Measurements from ENCODE around the gene PLA2G2C.

Gene PLA2G2C

DNA sequence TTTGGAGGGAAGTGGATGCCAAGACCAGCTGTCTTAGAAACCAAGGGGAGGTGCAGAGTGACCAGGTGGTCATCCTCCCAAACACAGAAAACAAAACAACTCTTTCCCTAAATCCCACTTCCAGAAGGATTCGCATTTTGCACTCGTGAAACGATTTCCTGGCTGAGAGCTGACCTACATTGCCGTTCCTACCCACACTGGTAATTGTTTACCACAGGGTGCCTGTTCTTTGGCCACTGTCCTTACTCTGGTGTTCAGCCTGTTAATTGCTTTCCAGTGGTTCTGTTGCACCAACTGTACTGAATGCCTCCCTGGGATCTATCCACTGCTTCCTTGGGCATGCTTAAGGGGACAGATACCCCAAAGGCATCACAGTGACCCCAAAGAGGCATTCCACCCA lies 23.2 kb upstream of the PLA2G2C start:
- DNase-seq (ENCODE audit: low read depth in 2 of 2, low spot score in 1 of 2), result no peak

GRCh38 chr1:20207546-20207945 lies 21.2 kb upstream of the PLA2G2C start:
- no peak for DNase-seq (ENCODE audit: low read depth in 2 of 2, low spot score in 1 of 2)

- DNase-seq (ENCODE audit: low read depth in 2 of 2, low spot score in 1 of 2), result no peak
Observed at GRCh38 chr1:20202166-20202565, 15.8 kb upstream of the PLA2G2C start.

DNA sequence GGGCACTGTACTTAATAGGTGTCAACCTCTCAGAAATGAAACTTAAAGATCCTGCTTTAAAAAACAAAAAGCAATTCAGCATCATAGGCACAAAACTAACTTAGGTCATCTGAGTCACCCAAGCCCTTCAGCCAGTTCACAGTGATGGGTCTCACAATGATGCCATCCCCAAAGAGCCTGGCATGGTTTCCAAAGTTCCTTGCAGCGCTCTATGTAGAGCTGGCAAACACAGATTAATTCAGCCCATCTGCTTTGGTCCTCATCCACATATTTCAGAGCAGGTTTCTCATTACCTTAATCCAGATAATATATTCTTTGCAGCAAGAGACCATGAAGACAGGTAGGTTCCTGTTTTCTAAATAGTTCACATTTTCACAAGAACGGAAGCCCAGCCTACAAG lies 14.6 kb upstream of the PLA2G2C start:
- no peak for DNase-seq (ENCODE audit: low read depth in 2 of 2, low spot score in 1 of 2)

DNA sequence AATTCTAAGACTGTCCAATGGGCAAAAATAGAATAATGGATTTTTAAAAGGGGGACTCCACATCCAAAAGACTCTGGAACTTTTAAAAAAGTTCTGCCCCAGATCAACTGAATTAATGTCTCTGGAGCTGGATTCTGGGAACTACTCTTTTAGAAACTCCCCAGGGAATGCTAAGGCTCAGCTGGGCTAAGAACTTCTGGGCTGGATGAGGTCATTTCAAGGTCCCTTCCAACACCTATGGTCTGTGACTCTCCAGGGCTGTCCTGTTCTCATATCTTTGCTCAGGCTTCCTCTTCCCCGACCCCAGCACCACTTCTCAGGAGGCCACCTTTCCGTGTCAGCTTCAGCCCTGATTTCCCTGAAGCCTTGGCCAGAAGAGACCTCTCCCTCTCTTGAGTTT lies 13.5 kb upstream of the PLA2G2C start:
- DNase-seq (ENCODE audit: low read depth in 2 of 2, low spot score in 1 of 2), result no peak

DNA sequence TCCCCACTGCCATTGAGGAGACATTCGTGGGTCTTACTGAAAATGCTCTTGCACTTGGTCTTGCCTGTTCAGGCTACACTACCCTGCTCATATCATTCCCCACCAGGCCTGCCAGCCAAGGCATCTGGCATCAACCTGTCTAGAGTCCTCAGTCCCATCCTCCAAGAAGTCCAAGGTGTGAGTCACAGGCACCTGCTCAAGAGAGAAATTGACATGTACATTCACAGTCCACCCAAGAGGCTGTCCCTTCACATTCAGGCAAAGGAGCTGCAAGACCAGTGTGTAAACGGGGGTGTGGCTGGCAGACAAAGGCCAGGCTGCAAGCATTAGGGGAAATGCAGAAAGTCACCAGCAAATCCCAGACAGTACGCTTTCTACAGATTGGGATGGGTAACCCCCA lies 13.1 kb upstream of the PLA2G2C start:
- no peak for DNase-seq (ENCODE audit: low read depth in 2 of 2, low spot score in 1 of 2)

DNA sequence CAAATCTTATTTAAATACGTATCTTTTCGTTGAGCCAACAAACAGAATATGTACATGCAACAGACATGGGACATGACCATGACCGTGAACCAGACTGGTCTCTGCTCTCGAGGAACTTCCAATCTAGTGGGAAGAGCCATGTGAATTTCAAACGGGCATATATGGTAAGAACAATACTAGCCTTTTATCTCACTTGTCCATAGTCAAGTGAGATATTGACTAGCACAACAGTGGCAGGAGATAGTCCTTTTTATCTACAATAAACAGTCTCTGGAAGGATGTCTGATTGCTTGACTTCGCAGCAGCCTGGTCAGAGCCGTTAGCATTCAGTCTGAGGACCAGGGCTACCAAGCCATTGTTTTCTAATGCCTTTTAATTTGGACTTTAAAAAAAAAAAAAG lies 12.6 kb upstream of the PLA2G2C start:
- no peak for DNase-seq (ENCODE audit: low read depth in 2 of 2, low spot score in 1 of 2)

GRCh38 chr1:20198296-20198695 lies 12.0 kb upstream of the PLA2G2C start:
- no peak for DNase-seq (ENCODE audit: low read depth in 2 of 2, low spot score in 1 of 2)

GRCh38 chr1:20197329-20197791 lies 11.0 kb upstream of the PLA2G2C start:
- no peak for DNase-seq (ENCODE audit: low read depth in 2 of 2, low spot score in 1 of 2)

DNA sequence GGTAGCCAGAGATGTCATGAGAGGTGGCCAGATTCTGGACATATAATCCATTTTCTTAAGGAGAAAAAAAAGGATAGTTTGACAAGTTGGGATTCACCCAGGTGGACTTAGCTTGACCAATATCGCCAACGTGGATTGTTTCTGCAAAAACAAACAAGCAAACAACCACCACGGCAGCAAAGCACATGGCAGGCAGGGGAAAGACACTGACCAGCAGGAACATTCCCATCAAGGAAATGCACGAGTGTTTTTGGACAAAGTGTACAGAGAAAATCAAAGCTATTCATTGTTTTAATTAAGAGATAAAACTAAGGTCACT lies 9.1 kb upstream of the PLA2G2C start:
- DNase-seq (ENCODE audit: low read depth in 2 of 2, low spot score in 1 of 2), result no peak

DNA sequence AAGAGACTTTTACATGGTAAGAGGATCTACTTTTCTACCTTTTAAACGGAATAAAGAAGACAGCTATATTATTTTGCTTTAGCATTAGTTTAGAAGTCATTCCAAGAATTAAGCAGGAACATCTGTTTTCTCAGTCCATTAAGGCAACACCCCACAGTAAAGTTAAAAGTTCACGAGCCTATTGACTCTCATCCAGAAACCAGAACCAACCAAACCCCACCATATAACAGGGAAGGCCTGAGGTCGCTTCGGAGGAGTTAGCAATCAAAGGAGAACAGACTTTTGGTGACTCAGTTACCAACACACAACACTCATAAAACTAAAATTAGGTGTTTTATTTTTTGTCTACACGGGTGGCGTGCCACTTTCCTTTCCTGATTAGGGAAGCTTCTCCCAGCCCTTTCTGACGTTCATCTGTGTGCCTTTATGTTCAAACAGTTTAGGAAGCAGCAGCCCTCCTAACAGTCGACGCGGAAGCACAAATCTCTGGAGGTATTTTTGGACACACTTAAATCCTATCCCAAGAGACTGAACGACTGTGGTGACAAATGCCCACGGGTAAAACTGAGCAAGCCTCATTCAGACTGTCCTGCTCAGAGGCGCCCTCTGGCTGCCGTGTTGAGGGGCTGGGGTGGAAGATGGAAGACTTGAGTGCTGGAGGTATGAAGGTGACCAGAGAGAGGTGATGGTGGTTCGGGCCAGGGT lies 8.6 kb upstream of the PLA2G2C start:
- peak; percentile 20 to 55 for DNase-seq (ENCODE audit: low read depth in 2 of 2, low spot score in 1 of 2)

DNA sequence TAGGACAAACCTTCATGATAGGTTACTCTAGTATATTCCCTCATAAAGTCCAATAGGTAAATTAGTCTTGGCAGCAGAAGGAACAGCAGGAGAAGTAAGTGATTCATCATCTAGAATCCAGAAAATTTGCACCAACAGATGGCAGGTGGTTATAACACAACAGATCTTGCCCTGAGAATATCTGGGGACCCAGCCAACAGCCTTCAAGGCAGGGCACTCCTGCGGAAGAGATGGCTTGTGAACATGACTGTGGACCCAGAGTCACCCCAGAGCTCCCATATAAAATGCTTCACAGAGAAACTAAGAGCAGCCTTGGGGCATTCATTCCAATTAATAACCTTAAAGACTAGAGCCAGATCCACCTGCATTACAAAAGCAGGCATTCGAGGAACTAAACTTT lies 7.9 kb upstream of the PLA2G2C start:
- no peak for DNase-seq (ENCODE audit: low read depth in 2 of 2, low spot score in 1 of 2)

DNA sequence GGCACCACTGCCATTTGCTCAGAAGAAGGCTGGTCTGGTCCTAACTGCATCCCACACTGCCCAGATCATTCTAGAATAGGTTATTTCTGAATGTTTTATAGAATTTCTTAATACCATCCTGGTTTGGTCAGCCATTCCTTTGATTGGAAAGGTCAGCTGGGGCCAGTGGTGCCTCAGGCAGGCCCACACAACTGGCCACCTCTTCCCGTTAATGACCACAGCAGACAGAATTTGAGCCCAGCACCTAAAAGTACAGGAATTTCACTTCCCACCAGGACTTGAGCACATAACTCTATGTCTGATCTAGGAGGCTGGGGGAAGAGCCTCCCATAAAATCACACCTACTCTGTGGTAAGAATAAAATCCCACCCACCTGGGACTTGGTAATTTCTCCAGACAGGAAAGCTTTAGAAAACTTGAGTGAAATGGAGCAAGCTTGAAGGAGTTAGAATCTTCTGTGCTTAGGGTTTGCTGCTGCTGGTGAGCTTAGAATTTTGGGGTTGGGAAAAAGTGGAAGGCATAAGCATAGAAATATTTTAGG lies 6.6 kb upstream of the PLA2G2C start:
- no peak for DNase-seq (ENCODE audit: low read depth in 2 of 2, low spot score in 1 of 2)

DNA sequence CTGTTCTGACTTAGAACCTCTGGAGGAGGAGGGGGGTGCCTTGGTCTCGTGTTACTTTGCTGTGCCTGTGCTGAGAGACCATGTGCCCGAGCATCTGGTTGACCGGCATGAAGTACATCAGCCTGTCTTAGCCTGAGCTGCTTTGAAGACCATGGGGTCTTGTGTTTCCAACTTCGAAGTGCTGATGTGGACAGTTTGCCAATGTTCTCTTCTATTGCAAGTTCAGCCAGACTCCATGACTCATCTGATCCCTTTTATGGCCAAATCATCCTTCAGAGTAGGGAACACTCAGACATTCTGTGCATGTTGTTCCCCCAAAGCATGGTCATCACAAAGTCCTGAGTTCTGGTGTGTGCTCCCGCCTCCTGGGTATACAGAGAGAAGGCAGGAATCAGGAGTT lies 6.0 kb upstream of the PLA2G2C start:
- no peak for DNase-seq (ENCODE audit: low read depth in 2 of 2, low spot score in 1 of 2)

DNA sequence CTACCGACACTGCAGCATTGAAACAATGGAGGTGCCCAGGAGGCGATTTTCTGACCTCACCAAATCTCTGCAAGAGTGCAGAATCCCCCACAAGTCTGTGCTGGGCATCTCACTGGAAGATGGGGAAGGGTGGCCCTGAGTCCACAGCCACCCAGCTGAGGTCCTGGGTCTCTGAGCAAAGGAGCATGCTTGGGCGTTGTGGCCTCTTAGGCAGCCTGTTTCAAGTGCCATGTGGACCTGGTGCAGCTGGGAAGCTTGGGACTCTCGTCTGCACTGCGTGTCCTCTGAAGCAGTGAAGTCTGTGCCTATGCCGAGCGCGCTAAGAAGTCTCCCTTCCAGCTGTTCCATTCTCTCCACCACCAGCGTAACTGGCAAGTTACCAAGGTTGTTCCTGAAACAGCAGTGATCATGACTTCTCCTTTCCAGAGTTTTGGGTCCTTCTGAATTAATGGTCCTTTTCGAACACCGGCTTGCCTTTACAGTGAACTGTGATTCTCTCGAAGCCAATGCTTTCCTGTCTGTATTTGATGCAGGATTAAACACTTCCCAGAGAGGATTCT lies 5.0 kb upstream of the PLA2G2C start:
- DNase-seq (ENCODE audit: low read depth in 2 of 2, low spot score in 1 of 2), result no peak

DNA sequence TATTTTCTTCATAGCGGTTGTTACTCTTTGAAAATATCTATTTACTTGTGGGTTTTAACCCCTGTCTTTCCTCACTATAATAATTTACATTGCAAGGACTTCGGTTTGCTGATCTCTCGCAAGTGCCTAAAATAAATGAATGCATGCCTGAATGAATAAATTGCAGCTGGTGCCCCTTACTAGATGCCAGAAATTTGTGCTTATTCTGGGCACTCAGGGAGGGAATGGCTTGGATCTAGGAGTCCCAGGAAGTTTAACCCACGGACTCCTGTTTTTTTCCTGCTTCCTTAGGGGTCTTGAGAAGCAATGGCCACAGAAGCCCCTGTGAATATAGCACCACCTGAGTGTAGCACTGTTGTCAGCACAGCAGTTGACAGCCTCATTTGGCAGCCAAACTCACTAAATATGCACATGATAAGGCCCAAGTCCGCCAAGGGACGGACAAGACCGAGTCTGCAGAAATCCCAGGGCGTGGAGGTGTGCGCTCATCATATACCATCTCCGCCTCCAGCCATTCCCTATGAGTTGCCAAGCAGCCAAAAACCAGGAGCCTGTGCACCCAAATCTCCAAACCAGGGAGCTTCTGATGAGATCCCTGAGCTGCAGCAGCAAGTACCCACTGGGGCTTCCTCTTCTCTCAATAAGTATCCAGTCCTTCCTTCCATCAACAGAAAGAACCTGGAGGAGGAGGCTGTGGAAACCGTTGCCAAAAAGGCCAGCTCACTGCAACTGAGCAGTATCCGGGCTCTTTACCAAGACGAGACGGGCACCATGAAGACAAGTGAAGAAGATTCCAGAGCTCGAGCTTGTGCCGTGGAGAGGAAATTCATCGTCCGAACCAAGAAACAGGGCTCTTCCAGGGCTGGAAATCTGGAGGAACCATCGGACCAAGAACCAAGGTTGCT lies 4.2 kb upstream of the PLA2G2C start:
- DNase-seq (ENCODE audit: low read depth in 2 of 2, low spot score in 1 of 2), result no peak

DNA sequence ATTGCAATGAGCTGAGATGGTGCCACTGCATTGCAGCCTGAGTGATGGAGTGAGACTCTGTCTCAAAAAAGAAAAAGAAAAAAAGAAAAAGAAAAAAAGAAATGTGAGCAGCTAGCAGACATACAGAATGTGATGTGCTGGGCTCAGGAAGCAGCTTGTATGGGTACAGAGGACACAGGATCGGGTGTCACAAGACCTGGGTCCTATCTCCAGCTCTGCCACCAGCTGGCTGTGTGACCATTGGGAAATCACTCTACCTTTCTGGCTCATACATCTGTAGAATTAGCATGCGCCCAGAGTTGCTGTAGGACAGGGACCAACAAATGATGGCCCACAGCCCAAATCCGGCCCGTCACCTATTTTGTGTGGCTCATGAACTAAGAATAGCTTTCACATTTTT lies 3.3 kb upstream of the PLA2G2C start:
- no peak for DNase-seq (ENCODE audit: low read depth in 2 of 2, low spot score in 1 of 2)

DNA sequence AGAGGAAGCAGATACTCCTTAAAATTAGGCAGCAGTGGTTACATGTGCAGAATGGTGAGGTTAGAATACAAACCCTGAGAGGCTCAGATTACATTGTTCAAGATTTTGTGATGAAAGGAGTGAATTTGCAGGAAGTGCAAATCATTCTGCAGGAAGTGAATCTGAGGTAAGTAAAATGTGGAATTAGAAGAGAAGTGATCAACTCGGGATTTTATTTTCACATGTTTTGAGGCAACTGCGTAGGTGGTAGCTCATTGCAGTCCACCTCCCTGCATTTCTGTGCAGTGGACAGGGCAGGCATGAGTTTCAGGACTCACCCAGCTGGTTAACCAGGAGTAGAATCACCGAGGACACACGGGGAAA lies 2.1 kb upstream of the PLA2G2C start:
- no peak for DNase-seq (ENCODE audit: low read depth in 2 of 2, low spot score in 1 of 2)

GRCh38 chr1:20187813-20188454 lies 1.6 kb upstream of the PLA2G2C start:
- no peak for DNase-seq (ENCODE audit: low read depth in 2 of 2, low spot score in 1 of 2)

DNA sequence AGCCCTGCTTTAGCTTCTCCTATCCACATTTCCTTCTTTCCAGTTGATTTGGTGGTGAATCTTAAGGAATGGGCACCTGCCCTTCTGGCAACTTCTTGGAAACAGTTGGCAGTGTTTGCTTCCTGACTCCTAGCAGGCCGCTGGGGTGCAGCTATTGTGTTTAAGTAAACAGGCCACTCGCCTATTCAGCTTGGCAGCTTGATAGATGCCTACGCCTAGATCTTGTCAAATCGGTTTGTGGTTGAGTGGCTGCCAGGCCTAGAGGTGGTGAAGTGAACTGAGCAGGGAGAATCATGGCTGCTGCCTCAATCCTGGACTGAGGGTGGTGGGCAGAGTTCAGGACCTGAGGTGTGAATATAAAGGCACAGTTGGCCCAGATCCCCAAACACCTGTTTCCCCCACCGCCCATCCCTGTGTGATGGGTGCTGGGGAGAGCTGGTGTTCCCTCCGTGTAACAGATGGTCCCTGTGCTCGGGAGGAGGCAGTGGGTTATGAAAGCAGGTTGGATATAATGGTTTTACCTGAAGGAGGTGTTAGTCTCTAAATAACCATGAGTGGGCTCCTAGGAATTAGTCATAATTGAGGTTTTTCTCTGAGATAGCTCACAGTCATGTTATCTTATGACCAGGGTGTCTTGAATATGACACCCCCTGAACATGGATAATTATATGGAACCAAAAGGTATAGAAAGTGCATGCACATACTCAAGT lies 940 bp upstream of the PLA2G2C start:
- no peak for DNase-seq (ENCODE audit: low read depth in 2 of 2, low spot score in 1 of 2)
